ENCODE data around the gene CYTH4.

The CYTH4 gene

DNA sequence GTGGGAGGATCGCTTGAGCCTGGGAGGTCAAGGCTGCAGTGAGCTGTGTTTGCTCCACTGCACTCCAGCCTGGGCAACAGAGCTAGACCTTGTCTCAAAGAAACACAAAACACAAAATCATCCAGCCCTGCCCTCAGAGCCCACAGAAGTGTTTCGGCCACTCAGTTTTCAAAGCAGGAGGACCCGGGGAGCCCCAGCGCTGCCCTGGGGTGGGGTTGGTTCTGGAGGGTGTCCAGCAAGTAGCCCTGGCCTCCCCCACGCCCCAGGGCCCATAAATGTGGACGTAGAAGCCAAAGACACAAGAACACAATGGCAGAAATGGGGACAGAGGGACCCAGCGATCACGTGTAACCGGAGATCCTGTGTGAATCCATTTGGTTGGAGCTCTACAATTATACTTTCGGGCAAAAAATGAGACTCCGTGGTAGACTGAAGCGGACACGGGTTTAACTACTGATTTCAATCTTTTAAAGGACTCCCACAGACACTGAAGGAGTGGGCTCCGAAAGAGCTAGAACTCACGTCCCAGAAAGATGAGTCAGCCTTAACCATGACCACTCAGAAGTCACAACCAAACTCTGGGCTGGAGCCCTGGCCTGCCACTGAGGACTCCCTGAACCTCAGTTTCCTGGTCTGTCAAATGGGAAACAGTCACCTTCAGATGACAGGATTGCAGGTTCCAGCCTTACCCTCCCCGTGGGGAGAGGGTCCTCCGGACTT lies 9.0 kb upstream of the CYTH4 start:
- no peak for DNase-seq

DNA sequence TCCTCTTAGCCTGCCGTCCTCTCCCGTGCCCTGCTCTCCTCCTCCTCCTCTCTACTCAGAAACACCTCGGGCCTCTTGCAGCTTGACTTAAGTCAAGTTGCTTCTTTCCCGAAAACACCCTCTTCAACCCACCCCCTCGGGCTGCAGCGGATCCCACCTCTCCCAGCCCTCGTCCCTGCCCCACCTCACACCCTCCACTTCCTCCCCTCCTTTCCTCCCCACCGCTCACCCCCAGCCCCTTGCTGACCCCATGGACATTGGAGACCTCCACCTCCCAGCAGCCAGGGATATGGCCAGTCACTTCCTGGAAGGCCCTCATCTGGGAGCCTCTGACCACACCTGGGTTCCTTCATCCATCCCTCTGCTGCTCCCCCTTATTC lies 8.5 kb upstream of the CYTH4 start:
- no peak for DNase-seq

DNA sequence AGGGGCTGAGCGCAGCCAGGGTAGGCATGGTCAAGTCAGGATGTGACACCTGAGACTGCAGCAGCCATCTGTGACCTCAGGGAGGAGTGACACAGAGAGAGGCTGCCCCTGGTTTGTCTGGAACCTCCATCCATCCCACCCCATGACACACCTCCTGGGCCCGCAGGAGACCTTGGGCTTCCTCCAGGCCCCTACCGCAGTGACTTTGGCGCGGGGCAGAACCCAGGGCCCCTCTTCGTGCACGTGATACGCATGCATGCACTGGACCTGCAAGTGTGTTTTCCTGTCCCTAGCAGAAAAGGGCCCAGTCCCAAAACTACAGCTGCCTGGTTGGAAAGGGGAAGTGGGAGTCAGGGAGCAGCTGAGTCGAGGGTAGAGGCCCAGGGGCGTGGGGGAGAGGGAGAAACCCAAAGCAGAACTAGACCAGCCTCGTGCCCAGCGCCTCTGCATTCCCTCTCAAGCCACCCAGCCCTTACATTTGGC lies 7.9 kb upstream of the CYTH4 start:
- DNase-seq = no peak

DNA sequence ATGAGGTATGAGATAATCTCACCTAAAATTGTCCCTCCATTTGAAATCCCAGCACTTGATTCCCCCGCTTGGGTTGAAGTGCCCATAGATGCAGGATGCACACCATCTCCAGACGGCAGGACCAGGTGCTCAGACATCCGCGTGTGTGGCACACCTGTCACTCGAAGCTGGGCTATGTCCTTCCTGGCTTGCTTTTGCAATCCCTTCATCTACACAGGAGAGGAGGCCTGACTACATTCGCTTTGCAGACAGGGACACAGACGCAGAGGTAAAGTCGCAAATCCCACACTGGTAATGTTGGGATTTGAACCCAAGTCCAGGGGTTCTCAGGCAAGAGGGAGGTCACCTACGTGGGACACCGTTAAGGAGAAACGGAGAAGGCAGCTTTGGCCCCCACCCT lies 7.2 kb upstream of the CYTH4 start:
- no peak for DNase-seq

DNA sequence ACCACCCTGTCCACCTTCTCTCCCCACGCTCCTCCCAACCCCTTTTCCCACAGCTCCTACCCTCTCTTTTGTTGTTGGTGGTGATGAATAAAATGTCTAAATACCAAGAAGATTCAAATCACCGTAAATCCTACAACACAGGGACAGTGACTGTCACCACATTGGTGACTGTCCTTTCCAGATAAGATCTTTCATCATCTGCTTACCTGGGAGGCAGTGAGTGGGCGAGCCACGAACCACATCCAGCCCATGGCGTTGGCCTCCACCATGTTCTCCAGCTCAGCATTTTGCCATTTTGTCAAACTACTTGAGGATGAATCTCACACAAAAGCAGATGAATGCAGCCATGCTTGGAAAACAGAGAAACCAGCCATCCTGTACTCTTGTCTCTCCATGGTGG lies 6.7 kb upstream of the CYTH4 start:
- no peak for DNase-seq

DNA sequence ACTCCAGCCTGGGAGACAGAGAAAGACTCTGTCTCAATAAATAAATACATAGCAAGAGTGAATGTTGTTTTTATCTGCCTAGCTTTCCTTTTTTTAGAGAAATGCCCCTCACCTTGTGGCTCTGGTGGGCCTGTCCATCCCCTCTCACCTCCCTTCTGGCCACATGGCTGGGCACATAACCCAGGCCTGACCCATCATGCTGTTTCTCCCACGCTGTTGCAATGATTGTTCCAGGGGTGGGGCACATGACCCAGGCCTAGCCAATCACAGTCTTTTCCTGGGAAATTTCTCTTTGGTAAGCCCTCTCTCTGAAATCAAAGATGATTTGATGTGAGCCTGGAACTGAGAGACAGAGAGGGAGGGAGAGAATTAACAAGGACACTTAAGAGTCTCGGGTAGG lies 5.5 kb upstream of the CYTH4 start:
- no peak for DNase-seq

DNA sequence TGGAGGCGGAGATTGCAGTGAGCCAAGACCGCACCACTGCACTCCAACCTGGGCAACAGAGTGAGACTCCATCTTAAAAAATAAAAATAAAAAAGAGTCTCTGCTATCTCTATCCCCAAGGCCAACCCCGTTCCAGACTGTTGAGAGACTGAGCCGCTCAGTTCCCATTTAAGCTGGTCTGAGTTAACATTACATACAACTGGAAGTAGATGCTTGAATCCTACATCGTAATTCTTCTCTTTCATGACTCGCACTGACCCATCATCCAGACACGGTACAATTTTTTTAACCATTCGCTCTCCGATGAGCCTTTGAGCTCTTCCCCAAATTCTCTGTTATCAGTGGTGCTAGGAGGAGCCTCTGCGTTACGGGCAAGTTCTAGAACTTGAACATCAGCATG lies 4.9 kb upstream of the CYTH4 start:
- DNase-seq = no peak

DNA sequence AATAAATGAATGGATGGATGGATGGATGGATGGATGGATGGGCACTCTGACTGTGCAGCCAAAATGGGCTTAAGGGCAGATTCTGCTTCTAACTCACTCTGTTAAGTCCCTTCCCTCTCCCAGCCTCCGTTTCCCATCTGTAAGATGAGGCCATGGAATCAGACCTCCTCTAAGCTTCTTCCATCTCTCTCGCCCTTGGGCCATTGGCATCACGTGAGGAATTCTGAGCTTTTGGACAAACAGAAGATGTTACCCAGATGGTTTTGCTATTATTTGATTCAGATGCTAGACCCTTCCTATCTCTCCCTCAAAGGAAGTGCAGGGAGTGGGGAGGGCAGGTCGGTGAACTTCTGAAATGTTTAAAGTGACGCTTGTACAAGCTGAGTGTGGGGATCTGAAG lies 4.0 kb upstream of the CYTH4 start:
- no peak for DNase-seq

DNA sequence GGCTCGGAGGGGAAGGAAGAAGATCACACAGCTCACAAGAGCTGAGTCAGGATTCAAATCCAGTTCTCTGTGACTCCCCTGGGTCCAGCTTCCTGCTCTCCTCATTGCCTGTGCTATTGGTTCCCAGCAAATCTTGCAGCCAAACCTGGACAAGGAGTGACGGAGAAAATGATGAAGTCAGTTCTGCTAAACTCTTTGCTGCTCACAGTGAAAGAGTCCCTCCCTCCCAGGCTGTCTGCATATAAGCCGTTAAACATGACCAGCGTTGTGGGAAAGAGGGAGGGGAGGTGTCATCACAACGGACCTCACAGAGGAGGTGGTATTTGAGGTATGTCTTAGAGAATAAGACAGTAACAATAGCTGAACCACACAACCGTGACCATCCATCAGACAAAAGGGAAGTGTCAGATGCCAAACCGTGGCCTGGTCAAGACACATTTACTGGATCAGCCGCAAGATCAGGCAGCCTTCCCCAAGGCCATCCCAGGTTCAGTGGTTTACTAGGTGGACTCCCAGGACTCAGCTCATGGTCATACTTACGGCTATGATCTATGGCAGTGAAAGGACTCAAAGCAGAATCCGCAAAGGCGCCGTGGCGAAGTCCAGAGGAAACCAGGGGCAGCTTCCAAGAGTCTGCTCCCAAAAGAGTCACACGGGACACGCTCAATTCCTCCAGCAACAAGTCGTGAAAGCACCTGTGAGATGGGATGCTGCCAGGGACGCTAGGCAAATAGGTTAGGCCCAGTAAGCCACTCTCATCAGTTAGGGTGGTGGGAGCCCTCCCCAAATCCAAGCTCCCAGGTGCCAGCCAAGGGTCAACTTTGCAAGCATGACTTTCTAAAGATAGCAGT lies 2.8 kb upstream of the CYTH4 start:
- DNase-seq = no peak

DNA sequence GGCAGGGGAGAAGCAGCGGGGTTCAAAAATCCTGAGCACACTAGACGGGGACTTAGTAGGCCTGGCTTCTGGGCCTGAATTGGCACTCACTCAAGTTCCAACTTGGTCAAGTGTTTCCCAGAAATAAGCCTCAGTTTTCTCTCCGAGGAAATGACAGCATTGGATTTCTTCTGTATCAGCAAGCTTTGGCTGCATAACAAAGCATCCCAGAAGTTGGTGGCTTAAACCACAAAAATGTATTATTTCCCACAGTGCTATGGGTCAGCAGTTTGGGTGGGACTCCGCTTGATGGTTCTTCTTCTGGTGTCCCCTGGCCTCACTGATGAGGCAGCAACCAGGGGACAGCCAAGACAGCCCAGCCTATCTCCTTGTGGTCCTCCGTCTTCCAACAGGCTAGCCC lies 1.6 kb upstream of the CYTH4 start:
- no peak for DNase-seq

DNA sequence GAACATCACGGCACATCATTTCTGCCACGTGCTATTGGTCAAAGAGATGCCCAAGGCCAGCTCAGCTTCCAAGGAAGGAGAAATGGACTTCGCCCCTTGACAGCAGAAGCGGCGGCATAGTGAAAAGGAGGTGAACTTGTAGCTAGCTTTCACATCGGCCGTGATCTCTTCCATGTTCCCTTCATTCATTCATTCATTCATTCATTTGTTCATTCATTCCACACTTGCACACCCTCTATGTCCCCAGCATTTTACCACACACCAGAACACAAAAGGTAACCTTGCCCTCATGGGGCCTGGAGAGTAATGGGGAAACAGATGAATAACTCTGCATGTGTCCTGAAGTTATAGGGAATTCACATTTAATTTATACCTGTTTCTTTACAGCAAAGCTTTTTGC lies 1.1 kb upstream of the CYTH4 start:
- DNase-seq = no peak

DNA sequence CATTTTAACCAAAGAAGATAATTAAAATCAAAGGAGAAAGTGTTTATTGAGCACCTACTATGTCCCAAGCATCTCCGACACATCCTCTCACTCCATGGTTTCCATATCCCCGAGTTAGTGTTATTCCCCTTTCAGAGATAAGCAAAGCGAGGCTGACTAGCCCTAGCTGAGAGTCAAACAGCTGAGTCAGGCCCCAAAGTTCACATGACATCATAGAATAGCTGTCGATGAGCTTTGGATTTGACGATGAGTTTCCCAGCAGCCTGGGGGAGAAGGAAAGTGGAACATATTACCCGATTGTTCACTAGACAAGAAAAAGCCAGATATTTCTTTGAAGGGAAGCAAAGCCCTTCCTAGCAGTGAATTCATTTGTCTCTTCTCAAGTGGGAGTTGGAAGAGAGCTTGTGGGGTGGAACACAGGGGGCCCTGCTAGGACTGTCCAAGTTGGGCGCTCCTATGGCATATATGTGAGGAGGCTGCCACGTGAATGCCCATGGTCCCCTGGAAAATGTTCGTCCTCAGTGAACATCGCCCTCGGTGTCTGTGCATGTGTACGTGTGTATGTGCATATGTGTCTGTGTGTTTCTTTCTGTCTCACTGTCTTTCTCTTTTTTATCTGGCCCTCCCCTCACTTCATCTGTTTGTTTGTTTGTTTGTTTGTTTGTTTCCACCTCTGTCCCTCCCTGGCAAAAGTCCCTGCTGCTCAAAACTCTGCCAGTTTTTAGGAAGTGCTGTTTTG lies 493 bp upstream of the CYTH4 start:
- no peak for DNase-seq

DNA sequence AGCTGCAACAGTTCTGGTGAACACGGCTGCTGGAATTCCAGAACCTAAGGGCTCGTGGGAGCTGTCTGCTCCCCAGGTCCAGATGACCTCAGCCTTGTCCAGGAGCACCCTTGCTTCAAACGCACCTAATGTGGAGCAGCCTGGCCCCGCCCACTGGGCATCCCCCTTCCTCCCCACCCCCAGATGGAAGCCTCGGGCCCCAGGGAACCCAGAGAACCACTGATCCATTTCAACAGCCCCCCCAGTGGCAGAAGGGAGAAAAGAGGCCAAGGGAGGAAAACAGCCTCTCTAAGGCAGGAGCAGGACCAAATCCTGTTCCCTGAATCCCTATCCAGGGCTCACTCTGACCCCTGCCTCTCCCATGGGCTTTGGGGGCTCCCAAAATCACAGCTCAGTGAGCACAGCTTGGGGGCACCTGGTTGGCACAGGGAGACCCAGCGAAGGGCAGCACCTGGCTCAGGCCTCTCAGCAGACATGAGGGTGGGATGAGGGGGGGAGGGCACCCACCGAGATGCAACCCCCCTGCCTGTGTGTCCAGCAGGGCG lies 1.2 kb downstream of the CYTH4 start:
- DNase-seq = no peak

DNA sequence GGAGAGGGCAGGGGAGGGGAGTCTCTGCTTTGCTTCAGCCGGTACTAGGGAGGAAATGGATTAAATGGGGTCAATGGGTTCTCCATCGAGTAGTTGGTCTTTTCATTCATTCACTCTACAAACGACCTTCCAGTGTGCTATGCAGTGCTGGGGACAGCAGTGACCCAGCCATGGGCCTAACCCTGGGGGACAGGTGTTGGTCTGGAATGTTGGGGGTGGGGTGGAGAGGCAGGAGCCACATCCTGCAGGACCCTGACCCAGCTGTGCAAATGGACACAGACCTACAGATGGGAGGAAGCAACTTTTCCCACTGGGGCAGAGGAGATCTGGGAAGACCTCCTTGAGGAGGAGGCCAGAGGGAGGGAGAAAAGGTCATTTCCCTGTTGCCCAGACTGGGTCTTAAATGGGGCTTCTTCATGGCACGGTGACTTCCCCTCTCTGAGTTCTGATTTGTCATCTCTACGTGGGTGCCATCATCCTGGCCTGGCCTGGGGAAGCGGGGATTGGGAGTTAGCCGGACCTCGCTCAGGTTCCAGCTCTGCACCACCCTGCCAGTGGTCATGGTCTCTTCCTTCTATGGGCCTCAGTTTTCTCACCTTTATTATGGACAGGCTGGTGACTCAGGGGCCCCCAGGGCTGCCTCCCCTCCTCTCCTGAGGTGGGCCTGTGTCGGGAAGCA lies 2.0 kb downstream of the CYTH4 start:
- DNase-seq = no peak

DNA sequence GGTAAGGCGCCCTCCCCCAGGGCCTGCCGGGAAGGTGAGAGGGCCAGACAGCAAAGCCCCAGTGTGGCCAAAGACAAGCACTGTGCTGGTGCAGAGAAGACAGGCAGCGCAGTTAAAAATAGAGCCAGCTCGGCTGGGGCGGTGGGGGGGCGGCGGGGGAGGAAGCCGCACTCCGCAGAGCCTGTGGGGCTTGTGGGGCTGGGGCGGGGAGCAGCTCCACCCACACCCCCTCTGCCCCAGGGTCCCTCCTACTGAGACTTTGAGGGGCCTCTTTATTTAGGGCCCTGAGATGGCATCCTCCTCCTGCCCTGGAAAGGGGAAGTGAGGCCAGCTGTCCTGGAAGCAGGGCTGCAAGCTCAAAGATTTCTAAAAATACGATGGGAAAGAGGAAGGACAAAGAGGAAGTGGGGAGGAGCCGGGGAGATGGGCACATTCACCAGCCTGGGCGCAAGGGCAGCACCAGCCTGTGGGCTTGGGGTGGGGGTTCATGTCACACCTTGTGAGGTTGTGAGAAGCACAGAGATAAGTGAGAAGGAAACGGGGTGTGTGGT lies 2.6 kb downstream of the CYTH4 start:
- no peak for DNase-seq

DNA sequence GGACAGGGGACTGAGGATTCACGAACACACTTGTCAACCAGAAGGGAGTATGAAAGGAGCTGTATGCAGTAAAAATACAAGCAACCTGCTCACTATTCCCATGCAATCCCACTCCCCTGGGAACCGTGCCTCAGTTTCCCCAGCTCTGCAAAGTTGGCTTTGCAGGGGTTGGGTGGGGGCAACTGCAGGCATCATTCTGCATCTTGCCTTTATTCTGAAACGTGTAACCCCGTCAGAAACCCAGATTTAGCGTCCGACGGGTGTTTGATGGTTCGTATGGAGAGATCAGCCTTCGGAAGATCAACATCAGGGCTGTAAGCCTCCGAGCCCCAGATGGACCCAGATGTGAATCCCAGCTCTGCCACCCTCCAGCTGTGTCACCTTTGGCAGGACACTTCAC lies 3.6 kb downstream of the CYTH4 start:
- DNase-seq = no peak

DNA sequence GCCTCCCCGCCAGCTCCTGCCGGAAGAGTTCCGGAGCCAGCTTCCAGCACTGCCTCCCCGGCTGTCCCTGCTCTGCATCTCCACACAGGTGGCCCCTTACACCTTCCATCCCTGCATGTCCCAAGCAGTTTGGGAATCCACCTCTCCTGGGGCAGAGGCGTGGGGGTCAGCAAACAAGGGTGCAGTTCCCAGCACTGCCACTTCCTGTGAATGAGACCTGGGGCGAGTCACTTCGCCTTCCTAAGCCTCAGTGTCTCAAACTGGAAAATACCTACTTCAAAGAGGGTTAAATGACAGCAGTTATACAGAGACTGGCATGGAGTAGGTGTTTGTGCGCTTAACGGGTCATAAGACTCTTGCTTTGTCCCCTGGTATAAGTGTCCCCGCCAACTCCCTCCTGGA lies 5.2 kb downstream of the CYTH4 start:
- DNase-seq = no peak

DNA sequence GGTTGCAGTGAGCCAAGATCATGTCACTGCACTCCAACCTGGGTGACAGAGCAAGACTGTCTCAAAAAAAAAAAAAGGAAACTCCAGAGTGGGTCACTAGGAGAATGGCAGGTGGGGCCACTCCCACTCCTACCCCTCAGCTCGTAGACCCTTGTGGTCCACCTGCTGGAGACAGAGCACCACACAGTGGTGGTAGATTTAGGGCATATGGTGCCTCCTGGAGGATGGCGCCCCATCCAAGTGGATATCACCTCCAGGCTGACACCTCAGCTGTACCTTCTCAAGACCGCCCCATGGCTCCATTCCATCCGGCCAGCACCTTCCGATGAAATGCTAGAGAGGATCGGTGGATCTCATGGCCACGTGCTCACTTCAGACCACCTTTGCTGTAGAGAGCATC lies 6.2 kb downstream of the CYTH4 start:
- DNase-seq = no peak

DNA sequence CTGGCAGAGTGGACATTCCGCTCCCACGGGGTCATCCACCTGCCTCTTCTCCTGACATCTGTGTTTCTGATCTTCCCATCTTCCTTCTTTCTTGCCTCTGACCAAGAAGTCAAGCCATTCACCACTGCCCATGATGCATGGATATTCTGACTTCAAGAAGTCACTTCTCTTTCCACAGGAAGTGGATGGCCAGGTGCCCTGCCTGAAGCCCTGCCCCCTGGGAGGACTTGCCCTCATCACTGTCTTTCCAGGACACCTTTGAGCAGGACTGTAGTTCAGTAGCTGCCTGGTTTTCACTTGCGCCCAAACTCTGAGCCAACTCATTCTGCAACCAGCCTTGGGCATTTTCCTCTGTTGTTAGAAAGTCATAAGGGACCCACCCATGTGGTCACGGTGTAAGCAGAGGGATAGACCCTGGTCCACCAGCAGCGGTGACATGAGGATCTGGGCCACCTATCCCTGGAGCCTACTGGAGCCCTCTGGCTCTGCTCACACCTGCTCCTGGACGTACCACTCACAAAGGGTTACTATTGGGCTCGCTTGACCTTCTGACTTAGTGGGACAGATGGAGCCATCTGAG lies 6.9 kb downstream of the CYTH4 start:
- DNase-seq = no peak

DNA sequence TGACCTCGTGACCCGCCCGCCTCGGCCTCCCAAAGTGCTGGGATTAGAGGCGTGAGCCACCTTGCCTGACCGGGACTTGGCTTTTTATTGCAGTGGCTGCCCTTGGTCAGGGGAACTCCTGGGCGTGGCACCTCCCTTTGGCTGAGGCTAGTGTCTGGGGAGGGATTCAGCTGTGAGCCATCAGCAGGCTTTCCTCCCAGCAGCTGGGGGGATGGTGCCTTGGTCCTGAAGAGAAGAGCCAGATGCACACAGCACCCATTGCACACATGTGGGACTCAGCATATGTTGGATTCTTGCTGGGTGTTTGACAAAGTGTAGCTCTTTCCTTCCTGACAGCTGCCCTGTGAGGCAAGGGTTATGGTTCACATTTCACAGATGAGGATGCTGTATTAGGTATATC lies 8.4 kb downstream of the CYTH4 start:
- DNase-seq = no peak

DNA sequence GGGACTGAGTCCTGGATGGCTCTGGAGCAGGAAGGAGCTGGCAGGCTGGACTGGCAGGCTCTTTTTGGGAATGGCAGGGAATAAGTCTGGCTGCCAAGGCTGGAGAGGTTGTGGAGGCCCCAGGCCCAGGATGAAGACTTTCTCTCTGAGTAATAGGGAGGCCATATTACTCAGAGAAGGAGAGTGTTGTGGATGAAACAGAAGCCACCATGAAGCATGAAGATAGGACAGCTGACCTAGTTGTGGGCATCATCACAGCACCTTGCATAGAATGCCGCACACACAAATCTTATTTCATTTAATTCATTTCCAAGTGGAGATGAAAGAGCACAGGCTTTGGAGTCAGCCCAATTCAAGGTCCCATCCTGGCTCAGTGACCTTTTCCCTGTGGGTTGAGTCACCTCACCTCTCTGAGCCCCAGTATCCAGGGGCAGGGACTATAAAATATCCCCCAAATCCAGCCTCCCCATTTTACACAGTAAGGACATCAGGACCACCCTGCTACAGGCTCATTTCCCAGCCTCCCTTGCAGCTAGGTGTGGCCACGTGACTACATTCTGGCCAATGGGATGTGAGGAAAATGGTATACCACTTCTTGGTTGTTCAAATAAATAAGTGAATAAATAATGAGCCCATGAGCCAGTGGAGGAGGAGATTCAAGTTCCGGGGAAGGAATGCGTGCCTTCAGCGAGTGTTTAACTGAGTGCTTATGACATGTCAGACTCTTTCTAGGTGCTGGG lies 9.4 kb downstream of the CYTH4 start:
- no peak for DNase-seq

DNA sequence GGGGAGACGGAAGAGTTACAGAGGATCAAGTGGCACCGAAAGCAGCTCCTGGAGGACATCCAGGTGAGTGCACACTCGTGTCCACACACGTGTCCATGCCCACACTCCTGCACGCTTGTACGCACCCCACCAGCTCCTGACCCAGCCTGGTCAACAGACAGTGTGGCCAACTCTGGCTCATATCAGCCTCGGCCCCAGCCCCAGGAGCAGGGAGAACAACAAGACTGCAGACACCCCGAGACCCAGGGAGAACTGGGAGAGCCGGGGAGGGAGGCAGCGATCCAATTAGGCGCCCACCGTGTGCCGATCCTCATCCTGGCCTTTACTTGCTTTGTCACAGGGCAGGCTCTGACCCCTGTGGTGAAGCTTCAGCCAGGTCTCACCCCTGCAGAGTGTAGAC lies 10.3 kb downstream of the CYTH4 start:
- DNase-seq = no peak

Measured in activated CD8-positive, alpha-beta memory T cell treated with anti-CD3 and anti-CD28 coated beads, Interleukin-2, amount 50 U/mL, for 48 hours (primary cell).